Activated CD4-positive, alpha-beta T cell treated with anti-CD3 and anti-CD28 coated beads for 4 hours (primary cell): ENCODE measurements around the gene ACYP1.
A peak's percentile ranks its signal among the peaks of the same experiment; 100 is the strongest.

Source experiments
- DNase-seq, 2 donors: peaks; one replicate each; pipeline ENCODE4 v3.0.0-alpha.2; 2020

ACYP1 gene

DNA sequence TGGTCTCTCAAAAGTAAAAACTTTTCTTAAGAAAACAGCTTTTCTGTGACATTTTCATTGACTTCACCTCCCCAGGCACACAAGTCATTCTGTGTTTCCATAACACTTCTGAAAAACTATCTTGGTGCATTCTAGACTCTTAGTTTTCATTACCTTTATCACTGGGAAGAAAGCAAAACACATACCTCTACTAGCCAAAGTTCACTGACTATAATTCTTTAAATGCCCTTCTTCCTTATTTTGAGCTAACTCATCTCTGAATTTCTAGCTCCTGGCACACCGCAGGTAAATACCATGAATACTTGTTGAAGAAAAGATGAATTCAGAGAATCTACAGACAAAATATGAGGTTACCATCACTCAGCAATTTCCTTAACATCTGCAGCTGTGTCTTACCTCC is 33.7 kb downstream of the ACYP1 start:
- DNase-seq: no peak

GRCh38 chr14:75025876-75026275 is 37.9 kb downstream of the ACYP1 start:
- DNase-seq: no peak

DNA sequence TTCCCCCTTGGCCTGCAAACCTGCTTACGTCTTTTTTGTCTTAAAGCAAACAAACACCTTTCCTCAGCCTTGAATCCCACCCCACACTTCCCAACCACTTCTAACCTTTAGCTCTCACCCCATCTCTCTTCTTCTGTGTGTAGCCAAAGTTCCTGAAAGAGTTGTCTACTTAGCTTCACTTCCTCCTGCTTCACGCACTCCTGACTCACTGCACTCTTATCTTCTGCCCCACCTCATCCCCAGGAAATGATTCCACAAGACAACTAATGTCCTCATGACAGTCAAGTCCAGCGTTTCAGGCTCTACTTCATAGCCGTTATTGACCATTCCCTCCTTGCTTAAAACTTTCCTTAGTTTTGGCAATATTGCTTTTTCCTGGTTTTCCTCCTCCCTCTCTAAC is 38.7 kb downstream of the ACYP1 start:
- DNase-seq: no peak

DNA sequence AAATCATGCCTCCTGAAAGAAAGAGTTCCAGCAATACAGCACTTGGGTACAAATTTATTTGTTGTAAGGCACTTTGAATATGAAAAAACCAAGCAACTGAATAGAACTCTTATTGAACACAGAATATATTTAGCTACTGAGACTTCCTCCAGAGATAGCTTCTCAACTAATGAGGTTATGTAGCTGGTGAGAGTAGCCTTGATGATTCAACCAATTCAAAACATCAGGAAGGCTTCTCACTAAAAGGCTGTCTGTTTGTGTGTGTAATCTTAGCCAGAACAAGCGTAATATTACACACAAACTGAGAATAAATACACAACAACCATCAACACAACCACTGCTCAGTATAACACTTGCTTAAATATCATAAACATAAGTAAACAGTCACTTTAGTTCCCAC is 40.7 kb downstream of the ACYP1 start:
- no peak for DNase-seq

GRCh38 chr14:75022655-75023054 is 41.2 kb downstream of the ACYP1 start:
- no peak for DNase-seq

DNA sequence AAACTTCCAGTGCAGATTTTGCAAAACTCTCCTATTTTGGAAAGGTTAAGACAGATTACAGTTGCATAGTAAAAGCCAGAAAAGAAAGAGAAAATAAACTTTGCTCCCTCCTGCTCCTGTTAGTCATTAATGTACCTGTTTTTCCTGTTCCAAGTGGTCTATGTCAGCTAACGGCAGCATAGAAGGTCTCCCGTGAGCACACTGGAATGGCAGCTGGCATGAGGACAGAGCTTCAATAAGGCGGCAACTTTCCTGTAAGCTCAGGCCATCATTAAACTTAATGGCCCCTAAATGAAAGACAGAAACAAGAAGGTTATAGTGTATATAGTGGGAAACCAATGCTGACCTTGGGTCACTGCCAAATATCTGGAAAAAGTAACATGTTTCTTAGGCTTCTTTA is 45.1 kb downstream of the ACYP1 start:
- DNase-seq: no peak

DNA sequence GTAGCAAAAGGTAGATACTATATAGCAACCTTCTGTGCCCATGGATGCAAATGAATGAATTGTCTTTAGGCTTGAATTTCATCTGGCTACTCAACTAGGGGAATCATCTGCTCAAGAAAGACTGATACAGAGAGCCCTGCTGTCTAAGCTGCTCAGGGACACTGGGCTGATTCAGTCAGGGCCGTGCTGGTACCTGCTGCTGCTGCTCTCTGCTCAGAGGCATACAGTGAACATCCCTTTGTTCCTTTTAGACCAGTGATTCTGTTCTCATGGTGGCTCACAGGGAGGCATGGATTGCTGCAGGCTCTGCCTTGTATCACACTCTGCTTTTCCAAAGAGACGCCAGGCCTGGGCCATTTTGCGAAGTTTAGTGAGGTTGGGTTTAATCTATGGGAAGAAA is 47.0 kb downstream of the ACYP1 start:
- no peak for DNase-seq

DNA sequence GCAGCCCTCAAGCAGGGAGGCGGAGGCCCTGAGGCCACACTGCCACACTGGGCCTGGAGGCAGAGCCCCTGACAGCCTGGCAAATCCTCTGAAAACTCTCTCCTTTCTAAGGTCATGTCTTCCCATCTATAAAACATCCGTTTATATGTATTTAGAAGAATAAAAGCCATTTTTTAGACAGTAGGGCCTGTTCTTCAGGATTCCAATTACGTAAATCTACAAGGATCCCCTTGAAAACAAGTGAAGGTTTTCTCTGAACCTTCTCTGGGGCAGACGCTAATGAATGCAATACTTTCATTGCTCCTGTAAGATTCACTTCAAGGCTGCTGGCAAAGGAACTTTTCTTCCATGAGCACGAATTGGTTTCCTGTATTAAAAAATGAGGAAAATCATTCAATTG is 48.3 kb downstream of the ACYP1 start:
- DNase-seq: no peak

- DNase-seq: no peak
Observed at GRCh38 chr14:75013290-75013689, 50.5 kb downstream of the ACYP1 start.

DNA sequence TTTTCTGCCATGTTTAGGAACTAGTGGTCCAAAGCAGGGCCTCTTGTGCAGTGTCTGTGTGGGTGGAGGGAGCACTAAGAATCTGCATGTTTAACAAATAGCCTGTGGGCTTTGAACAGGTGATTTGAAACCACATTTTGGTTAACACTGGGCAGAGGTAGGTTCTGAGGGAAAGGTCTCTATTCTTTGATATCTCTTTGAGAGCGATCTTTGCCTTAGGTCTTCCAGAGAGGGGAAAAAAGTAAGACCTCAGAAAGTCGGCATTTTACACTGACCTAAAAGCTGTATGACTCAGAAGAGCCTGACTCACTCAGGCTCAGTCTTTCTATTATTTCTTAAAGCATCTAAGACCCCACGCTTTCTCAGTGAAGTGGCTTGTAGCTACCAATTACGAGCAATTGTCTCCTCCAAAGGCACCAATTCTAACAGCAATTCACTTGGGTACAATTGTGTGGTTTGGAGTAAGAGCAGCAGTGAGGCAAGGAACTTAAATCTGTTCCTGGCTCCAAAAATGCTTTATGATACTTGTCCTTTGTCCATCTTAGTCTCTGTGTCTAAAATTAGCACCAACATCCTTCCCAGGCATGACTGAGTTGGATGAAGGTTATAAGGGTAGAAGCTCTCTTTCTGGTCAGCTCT is 52.3 kb downstream of the ACYP1 start:
- DNase-seq: peak in 1 of 2 donors; percentile 3

- no peak for DNase-seq
Observed at GRCh38 chr14:75010472-75011093, 53.2 kb downstream of the ACYP1 start.

- no peak for DNase-seq
Observed at GRCh38 chr14:75009176-75009575, 54.6 kb downstream of the ACYP1 start.

DNA sequence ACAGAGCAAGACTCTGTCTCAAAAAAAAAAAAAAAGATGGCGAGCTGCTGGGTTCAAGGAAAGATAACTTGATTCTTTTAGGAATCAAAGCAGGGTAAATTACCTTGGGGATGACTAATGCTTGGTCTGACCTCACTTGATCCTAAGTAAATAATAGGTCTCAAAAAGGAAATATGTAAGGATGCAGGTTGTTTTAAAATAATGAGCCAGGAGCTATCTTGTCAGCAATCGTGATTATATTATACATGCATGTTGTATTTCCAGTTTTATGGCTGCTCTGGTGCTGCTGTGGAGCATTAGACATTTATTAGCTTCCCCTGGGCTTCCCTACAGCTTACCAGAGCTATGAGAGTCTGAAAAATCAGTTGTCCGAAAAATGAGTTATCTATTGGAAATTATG is 58.5 kb downstream of the ACYP1 start:
- DNase-seq: no peak

GRCh38 chr14:75003250-75004027 is 60.4 kb downstream of the ACYP1 start:
- DNase-seq: peak in 1 of 2 donors; percentile 8
